ENCODE data around the gene MAML1. TPM values are rescaled to one million over a fixed set of nuclear protein-coding genes. Genes with fewer than 3 reads are reported as not detected.

MAML1 gene
- total RNA-seq, 1 experiment from 2014 or later, result 10.6 TPM

- Histone ChIP-seq H3K4me2 (ENCODE audit: low read length) (no peak overlapping the region), H3K4me3 (ENCODE audit: low read length) (no peak overlapping the region), H3K36me3 (ENCODE audit: low read depth, low read length) (peaks cover 48% of the 10 kb centered on the region), H3F3A (ENCODE audit: low read length, unreplicated experiment) (peaks cover 4% of the 10 kb centered on the region), H3K4me1 (ENCODE audit: insufficient read depth, low read length) (peaks cover 14% of the 10 kb centered on the region; the same call in 1 of the 2 replicates), H3K9me3 (ENCODE audit: low read length) (no peaks in the 10 kb centered on the region), H3K79me2 (ENCODE audit: low read length) (peaks cover 11% of the 10 kb centered on the region), H4K20me1 (ENCODE audit: low read length) (peaks cover 8% of the 10 kb centered on the region; the same call in 1 of the 2 replicates), H3K9me2 (replicated peaks; ENCODE audit: low read length) (no peaks in the 10 kb centered on the region), H3K27ac (ENCODE audit: low read length) (no peak overlapping the region), H3K9ac (ENCODE audit: low read length) (no peak overlapping the region), H2AFZ (ENCODE audit: low read length) (no peak overlapping the region), H3K27me3 (ENCODE audit: low read length) (no peaks in the 10 kb centered on the region)
- POLR2A ChIA-PET (ENCODE audit: unreplicated experiment), result interaction anchor here (0.7 kb wide), 1 partner anchor 107 kb away, joined by 5 read pairs; no protein-coding TSS in a partner anchor
- no peak for ATAC-seq
- BruUV-seq (replicated peaks), result no TSS peak
- TF ChIP-seq EZH2phosphoT487 (IDR thresholded peaks at IDR 0.05; ENCODE audit: borderline replicate concordance, low read length), result no peak
- no peak for TF ChIP-seq CTCF (conservative IDR thresholded peaks at IDR 0.05; ENCODE audit: low read depth, low read length)
- no peak for TF ChIP-seq EZH2 (IDR thresholded peaks at IDR 0.05; ENCODE audit: low read length, unreplicated experiment)
- CTCF ChIA-PET, result no interaction called here
- DNase-seq, result no peak
- intact Hi-C loops (cut with micrococcal nuclease), result no loop called here
These were observed 3.3 kb upstream of the MAML1 start for GRCh38 chr5:179729303-179729702.

GRCh38 chr5:179729727-179730126 lies 2.9 kb upstream of the MAML1 start:
- Histone ChIP-seq H2AFZ (ENCODE audit: low read length) (no peak overlapping the region), H3K36me3 (ENCODE audit: low read depth, low read length) (peaks cover 44% of the 10 kb centered on the region), H3K9ac (ENCODE audit: low read length) (no peak overlapping the region), H3K27me3 (ENCODE audit: low read length) (no peaks in the 10 kb centered on the region), H3K9me2 (replicated peaks; ENCODE audit: low read length) (no peaks in the 10 kb centered on the region), H3F3A (ENCODE audit: low read length, unreplicated experiment) (peaks cover 4% of the 10 kb centered on the region), H3K4me1 (ENCODE audit: insufficient read depth, low read length) (peaks cover 19% of the 10 kb centered on the region; the same call in 1 of the 2 replicates), H4K20me1 (ENCODE audit: low read length) (peaks cover 12% of the 10 kb centered on the region; the same call in 1 of the 2 replicates), H3K4me2 (ENCODE audit: low read length) (no peak overlapping the region), H3K79me2 (ENCODE audit: low read length) (peaks cover 15% of the 10 kb centered on the region), H3K4me3 (ENCODE audit: low read length) (no peak overlapping the region), H3K27ac (ENCODE audit: low read length) (no peak overlapping the region), H3K9me3 (ENCODE audit: low read length) (no peaks in the 10 kb centered on the region)
- ChIA-PET CTCF (no interaction called here), POLR2A (ENCODE audit: unreplicated experiment) (interaction anchor here (0.7 kb wide), 1 partner anchor 108 kb away, joined by 5 read pairs; no protein-coding TSS in a partner anchor)
- BruUV-seq (replicated peaks), result no TSS peak
- DNase-seq, result no peak
- intact Hi-C loops (cut with micrococcal nuclease), result no loop called here
- TF ChIP-seq EZH2 (IDR thresholded peaks at IDR 0.05; ENCODE audit: low read length, unreplicated experiment) (no peak), CTCF (conservative IDR thresholded peaks at IDR 0.05; ENCODE audit: low read depth, low read length) (no peak), EZH2phosphoT487 (IDR thresholded peaks at IDR 0.05; ENCODE audit: borderline replicate concordance, low read length) (no peak)
- no peak for ATAC-seq

GRCh38 chr5:179730356-179730755 lies 2.3 kb upstream of the MAML1 start:
- H3K9me3 ChIP-seq (ENCODE audit: low read length), result no peaks in the 10 kb centered on the region
- DNase-seq (no peak), ATAC-seq (no peak)
- no peak for TF ChIP-seq CTCF (conservative IDR thresholded peaks at IDR 0.05; ENCODE audit: low read depth, low read length)
- TF ChIP-seq EZH2phosphoT487 (IDR thresholded peaks at IDR 0.05; ENCODE audit: borderline replicate concordance, low read length), result no peak
- no peak for TF ChIP-seq EZH2 (IDR thresholded peaks at IDR 0.05; ENCODE audit: low read length, unreplicated experiment)
- H3K9me2 ChIP-seq (replicated peaks; ENCODE audit: low read length), result no peaks in the 10 kb centered on the region
- H3K4me1 ChIP-seq (ENCODE audit: insufficient read depth, low read length), result peaks cover 19% of the 10 kb centered on the region; the same call in 1 of the 2 replicates
- CTCF ChIA-PET, result no interaction called here
- no peak overlapping the region for H3K9ac ChIP-seq (ENCODE audit: low read length)
- H4K20me1 ChIP-seq (ENCODE audit: low read length), result peaks cover 12% of the 10 kb centered on the region; the same call in 1 of the 2 replicates
- H3F3A ChIP-seq (ENCODE audit: low read length, unreplicated experiment), result peaks cover 4% of the 10 kb centered on the region
- no TSS peak for BruUV-seq (replicated peaks)
- H3K4me2 ChIP-seq (ENCODE audit: low read length), result no peak overlapping the region
- POLR2A ChIA-PET (ENCODE audit: unreplicated experiment), result interaction anchor here (0.6 kb wide), 1 partner anchor 113 kb away, joined by 4 read pairs; no protein-coding TSS in a partner anchor
- H3K79me2 ChIP-seq (ENCODE audit: low read length), result peaks cover 22% of the 10 kb centered on the region
- H3K4me3 ChIP-seq (ENCODE audit: low read length), result no peak overlapping the region
- no peak overlapping the region for H2AFZ ChIP-seq (ENCODE audit: low read length)
- H3K27ac ChIP-seq (ENCODE audit: low read length), result no peak overlapping the region
- intact Hi-C loops (cut with micrococcal nuclease), result no loop called here
- H3K36me3 ChIP-seq (ENCODE audit: low read depth, low read length), result peaks cover 40% of the 10 kb centered on the region
- no peaks in the 10 kb centered on the region for H3K27me3 ChIP-seq (ENCODE audit: low read length)
